Stimulated activated CD4-positive, alpha-beta T cell treated with anti-CD3 and anti-CD28 coated beads, TNF-alpha, amount 100 ng/mL, for 48 hours (primary cell): ENCODE results near the gene PIGR.
"Not testable (repeated sequence)": the region's sequence is repeated elsewhere in the genome, so short reads cannot be mapped to it uniquely, and the experiment has no call there.

Experiments used
- DNase-seq, 3 donors: peaks; one replicate each; pipeline ENCODE4 v3.0.0-alpha.2; 2020; ENCODE audit warnings: low read depth in 3 of 3

Gene PIGR

GRCh38 chr1:206933333-206933945, 12.8 kb downstream of the PIGR start:
- peak in 1 of 3 donors; percentile 79 for DNase-seq

DNA sequence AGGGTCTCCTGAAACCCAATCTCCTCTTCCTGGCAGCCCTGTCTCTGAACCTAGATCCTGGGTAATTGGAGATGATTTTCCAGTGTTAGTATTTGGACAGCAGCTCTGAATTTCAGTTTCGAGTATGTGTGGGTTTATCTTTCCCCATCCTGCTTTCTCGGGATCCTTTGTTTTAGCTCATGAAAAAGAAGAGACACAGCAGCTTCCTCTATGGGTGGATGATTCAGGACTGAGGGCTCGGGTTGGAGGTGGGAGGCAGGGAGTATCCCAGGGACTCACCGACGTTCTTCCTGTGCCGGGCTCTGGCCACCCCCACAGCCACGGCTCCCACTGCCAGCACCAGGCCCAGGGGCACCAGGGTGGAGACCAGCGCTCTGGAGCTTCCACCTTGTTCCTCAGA, 14.1 kb downstream of the PIGR start:
- DNase-seq = no peak

DNA sequence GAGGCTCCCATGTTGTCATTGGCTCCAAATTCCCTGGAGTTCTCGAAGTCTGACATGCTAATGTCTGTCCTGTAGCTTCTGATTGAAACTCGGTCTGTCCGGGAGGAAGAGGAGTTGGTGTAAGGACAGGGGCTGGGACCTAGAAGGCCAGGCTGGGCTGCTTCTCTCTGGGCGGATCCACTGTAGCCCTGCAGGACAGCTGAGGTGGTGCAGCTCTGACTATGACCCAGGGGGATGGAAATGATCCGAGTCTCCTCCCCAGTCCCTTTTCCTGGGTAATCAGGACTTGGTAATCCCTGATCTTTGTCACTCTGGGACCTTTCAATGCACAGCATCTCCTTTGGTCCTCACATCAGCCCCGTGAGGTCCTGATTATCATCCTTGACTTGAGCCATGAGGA, 14.6 kb downstream of the PIGR start:
- no peak for DNase-seq

- no peak for DNase-seq
Observed at GRCh38 chr1:206930210-206930798, 16.0 kb downstream of the PIGR start.

DNA sequence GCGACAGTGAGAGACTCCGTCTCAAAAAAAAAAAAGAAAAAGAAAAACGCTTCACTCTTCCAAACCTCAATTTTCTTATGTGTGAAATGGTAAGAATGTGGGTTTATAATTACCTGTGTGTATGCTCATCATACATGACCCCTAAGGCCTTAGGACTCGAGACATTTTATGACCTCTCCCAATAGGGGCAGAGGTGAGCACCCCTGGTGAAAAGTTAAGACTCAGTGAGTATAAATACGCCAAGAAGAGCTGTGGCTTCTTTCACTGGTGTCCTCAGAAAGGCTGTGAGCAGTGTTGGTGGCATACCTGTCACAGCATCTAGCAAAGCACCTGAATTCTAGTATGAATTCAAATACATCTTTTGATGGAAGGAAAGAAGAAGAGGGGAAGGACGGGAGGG, 16.7 kb downstream of the PIGR start:
- DNase-seq = no peak

DNA sequence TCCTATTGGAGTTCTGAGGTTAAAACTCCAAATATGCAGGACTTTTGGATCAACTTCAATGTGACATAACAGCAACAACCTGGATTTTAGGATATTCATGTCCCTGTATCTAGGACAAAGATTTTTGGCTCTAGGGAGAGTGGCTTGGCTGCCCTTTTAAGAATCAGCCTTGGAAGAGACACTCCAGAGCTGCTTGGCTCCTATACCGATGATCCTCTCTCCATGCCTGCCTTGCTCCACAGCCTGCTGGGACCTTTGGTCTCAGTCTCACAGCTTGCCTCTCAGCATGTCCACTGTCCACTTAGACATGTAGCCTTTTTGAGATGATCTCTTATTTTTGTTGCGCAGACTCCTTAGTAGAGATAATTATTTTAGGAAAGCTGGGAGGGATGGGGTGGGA, 20.0 kb downstream of the PIGR start:
- no peak for DNase-seq

GRCh38 chr1:206925106-206925736, 21.0 kb downstream of the PIGR start:
- DNase-seq = no peak

- no peak for DNase-seq
Observed at GRCh38 chr1:206924592-206925105, 21.6 kb downstream of the PIGR start.

GRCh38 chr1:206923961-206924557, 22.2 kb downstream of the PIGR start:
- not testable (repeated sequence) for DNase-seq

GRCh38 chr1:206923009-206923960, 23.0 kb downstream of the PIGR start:
- DNase-seq = peak in 1 of 3 donors; percentile 70

GRCh38 chr1:206922524-206922923, 23.7 kb downstream of the PIGR start:
- DNase-seq = no peak

- no peak for DNase-seq
Observed at GRCh38 chr1:206921772-206922265, 24.4 kb downstream of the PIGR start, which contains the start of gene FCMR. Gene FCMR (minus strand): TSS chr1:206921941. CDS start chr1:206921854, 87 bp downstream.

DNA sequence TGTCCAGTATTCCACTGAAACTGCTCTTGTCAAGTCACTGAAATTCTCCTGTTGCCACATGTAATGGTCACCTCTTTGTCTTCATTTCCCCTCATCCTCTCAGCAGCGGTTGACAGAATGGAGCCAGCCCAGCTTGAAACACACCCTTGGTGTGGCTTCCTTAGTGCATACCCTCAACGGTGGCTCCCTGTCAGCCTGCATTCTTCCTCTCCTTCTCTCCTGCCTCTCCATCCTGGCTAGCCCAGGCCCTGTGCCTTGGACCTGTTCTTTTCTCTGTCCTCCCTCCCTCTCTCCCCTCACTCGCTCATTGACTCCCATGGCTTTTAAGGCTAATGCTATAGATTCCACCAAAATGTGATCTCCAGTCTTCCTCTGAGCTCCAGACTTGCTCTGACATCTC, 28.2 kb downstream of the PIGR start:
- no peak for DNase-seq

- no peak for DNase-seq
Observed at GRCh38 chr1:206916000-206916709, 30.1 kb downstream of the PIGR start.

GRCh38 chr1:206915030-206915735, 31.1 kb downstream of the PIGR start:
- no peak for DNase-seq

GRCh38 chr1:206913766-206914537, 32.3 kb downstream of the PIGR start:
- DNase-seq = no peak

DNA sequence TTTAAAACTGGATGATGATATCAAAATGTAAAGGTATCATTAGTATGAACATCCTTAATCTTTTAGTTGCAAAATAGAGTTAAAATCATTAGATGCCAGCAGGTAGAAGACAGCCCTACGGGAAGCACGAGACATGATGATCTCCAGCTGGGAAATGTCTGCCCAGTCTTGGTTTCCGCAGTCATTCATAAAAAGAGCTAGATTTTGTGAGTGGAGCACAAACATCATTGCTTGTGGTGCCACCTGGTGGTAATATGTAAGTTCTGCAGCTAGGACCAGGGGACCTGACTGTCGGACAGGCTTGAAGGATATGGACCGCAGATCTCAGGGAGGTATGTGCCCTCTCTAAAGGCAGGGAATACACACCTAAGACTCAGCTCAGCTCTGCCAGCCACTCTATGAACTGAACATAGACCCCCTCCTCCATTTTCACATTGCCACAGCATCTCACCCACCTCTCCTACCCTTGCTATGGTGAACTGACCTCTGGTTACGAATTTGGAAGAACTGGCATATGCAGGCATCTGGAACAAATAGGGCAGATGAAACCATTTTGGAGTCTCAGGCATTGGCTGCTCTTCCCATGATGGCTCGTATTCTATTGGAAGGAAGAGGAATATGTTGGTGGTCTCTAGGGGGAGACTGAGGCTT, 33.7 kb downstream of the PIGR start:
- no peak for DNase-seq

DNA sequence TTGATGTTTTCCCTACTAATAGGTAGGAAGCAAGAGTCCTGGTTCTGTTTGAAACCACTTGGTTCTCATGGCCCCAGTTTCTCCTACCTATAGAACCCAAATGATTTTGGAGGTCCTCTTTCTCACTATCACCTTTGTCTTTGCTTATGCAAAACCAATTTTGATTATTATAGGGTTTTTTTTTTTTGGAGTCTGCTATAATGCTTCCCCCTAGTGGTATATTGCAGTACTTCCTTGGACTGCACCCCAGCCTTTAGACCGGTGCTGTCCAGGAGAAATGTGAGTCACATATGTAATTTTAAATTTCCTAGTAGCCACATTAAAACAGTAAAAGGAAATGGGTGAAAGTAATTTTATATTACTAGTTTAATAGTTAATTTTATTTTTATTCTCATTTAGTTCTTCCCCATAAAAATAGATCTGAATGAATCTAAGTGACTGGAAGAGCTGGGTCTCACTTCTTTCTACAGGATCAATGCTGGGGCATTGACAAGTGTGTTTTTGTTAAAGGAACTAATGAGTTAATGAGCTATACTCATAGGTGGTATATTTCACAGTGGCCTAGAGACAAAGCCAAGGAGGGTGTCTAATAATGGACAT, 35.1 kb downstream of the PIGR start:
- DNase-seq = no peak
